HG03097 (cell line): ENCODE results near the gene PDZD2.
"Not testable (repeated sequence)": the region's sequence is repeated elsewhere in the genome, so short reads cannot be mapped to it uniquely, and the experiment has no call there.

Experiments
- ATAC-seq: cut with Tn5 transposase; IDR thresholded peaks from one replicate; pipeline ENCODE4 v1.9.1; 2021; ENCODE audit not compliant: unreplicated experiment, low FRiP score

PDZD2 gene

DNA sequence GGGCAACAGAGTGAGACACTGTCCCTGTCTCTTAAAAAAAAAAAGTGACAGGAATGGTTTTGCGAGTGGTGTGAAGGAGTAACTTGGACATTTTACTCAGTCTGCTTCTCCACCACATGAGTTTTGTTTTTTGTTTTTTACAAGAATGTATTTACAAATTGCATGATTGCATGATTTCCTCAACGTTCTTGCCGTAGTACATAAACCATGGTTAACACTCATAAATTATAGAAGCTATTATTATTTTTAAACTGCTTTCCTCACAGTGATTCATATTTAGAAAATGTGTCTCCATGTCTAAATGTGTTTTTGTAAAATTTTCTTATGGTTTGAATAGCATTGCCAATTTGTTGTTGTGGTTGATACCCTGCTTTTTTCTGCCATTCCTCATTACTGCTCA, 315.2 kb downstream of the PDZD2 start:
- no peak for ATAC-seq

DNA sequence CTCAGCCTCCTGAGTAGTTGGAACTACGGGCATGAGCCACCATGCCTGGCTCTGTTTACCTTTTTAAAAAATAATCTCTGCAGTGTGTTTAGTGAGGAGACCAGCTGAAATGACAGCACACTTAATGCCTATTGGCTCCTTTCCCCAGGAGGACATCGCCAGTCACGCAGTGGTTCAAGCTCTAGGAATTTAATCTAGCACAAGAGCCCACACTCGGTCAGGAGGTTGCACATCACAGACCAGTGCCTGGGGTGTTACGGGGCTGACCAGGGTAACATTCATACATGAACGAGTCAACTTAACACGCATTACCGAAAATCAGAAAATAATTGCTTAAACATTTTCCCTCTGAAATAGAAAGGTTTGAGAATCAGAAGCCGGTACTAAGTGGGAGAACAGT, 318.2 kb downstream of the PDZD2 start:
- no peak for ATAC-seq

DNA sequence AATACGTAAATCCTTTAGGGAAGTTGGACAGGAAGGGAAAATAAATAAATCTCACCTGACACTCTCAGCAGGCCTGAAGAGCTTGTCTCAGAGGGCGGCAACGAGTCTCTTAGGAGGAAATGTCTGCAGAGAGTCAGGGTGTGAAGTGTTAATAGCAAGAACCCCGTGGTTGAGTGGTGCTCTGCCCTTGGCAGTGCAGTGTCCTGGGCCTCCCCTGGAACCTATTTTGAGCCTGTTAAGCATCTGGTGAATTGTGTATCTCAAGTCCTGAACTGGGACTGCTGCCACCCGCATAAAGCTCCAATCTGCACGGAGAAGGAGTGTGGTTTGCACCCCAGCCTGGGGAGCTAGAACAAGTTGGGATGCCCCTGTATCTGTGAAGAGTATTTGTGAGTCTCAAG, 323.4 kb downstream of the PDZD2 start:
- no peak for ATAC-seq

DNA sequence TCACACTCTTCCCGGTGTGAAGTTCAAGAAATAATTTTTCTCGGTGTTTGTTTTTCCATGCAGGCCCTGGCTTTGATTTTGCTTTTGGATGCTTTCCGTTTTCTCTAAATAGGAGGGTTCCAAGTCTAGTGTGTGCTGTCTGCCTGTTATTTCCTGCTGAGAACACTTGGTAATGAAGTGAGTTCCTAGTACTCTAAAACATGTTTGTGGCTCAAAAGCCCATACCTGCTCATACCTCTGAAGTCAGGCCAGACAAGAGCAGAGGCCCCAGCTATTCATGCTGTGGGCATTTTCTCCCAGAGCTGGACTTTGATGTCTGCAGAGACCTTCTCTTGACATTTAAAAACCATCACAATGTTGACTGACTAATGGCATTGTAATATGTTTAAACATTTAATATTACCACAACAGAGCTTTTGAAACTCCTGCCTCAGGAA, 324.0 kb downstream of the PDZD2 start:
- ATAC-seq: no peak

DNA sequence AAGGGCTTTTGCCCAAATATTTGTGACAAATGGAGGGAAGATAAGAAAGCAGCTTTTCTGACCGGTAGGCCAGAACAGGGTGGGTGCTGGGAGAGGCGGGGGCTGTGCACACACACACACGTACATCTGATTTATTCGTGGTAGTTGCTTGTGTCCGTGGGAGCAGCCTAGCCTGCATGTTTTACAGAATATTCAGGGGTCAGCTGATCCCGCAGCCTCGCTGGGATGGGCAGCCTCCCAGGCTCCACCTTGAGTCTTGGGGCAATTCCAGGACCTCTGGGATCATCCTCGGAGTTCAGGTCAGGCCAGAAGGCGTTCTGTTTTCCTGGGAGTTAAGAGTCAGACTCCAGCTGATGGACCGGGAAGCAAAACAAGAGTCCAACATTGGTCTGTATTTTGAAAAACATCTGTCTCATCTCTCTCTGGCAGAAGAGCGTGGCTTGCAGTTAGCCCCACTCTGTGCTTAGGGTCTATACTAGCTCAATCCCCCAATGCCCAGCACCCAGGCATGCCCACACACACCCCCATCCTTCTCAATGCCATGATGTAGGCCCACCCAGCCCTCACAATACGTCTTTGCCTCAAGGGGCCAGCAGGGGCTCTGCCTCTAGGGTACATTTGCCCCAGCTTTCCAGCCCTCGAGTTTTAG, 324.6 kb downstream of the PDZD2 start:
- no peak for ATAC-seq

DNA sequence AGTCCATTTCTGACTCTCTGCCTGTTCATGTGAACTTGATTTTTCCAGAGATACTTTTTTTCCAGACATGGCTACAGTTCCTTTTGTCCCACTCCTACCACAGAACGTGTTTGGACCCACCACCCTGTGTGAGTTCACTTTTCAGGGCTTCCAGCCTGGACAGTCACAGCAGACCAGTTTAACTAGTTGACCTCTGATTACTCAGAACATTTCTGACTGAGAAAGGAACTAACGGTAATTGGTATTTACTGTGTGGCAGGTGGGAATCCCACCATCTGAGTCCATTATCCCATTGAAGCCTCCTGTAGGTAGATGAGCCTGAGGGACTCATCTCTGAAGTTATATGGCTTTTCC, 325.1 kb downstream of the PDZD2 start:
- no peak for ATAC-seq

DNA sequence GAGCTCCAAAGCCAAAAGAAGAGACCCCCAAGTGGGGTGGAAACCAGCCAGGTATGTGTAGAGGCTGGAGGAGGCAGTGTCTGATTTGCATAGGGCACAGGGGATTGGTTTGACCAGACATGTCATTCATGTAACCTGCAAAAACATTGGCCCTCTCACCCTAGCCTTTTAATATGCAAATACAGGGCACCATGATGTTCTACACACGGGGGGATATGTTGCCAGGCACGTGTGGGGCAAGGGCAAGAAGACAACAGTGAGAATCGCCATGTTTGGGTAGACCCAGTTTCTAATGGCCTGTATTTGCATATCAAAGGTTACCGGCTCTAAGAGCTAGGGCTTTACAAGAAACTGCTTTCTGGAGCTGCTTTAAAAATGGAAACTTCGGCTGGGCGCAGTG, 326.3 kb downstream of the PDZD2 start:
- ATAC-seq: no peak

DNA sequence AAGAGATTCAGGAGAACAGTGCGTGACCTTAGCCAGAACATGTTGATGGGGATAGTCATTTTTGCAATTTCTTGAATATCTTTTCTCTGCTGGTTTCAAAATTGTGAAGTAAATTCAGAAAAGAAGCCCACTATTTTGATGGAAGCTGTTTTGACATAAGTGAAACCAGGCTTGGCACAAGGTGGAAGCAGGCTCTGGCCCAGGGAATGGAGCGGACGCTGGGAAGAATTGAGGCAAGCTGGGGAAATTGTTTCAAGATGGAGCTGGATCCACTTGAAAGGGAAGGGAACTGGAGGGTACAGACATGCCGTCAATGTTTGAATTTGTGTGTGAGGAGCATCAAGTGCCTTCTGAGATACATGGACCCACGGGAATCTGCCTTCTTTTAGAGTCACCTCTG, 328.0 kb downstream of the PDZD2 start:
- no peak for ATAC-seq

DNA sequence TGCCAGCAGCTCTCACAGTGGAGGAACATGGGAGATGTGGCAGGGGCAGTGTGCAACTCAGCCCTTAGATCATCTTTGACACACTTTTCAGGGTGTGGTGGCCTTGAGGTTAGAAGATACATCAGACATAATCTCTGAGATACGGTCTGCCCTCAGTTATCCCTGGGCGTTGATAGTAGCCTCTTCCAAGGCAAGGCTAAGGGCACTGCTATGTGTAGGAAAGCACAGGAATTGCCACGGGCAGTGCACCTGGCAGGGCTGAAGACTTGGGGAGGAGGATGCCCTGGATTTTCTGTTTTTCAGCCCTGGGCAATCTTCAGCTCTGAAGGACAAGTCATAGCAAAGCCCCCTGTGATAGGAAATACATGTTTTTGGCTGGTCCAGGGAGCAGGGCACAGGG, 328.5 kb downstream of the PDZD2 start:
- no peak for ATAC-seq

DNA sequence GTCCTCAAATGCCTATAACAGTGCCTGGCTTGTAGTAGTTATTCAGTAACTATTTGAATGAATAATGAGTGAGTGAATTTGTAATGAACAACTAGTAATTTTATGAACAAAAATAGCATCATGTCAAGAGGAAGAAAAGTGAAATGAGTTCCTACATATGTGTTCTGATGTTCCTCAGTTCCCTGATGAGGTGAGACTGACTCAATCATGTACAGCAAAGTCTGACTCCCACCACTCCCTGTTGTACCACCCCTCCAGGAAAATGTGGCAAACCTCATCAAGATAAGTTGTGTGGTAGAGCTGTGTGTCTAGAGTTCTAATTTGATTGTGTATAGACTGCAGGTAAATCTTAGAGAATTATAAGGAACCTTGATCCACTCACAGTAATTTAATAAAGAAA, 333.6 kb downstream of the PDZD2 start:
- no peak for ATAC-seq

DNA sequence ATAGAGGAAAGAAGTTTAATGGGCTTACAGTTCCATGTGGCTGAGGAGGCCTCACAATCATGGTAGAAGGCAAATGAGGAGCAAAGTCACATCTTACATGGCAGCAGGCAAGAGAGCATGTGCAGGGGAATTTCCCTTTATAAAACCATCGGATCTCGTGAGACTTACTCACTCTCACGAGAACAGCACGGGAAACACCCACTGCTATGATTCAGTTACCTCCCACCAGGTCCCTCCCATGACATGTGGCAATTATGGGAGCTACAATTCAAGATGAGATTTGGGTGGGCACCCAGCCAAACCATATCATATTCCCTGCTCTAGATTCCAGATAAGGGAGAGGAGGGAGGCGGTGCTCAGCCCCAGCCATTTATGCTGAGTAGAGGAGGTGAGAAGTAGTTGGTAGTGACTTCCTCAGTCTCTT, 336.3 kb downstream of the PDZD2 start:
- not testable (repeated sequence) for ATAC-seq

DNA sequence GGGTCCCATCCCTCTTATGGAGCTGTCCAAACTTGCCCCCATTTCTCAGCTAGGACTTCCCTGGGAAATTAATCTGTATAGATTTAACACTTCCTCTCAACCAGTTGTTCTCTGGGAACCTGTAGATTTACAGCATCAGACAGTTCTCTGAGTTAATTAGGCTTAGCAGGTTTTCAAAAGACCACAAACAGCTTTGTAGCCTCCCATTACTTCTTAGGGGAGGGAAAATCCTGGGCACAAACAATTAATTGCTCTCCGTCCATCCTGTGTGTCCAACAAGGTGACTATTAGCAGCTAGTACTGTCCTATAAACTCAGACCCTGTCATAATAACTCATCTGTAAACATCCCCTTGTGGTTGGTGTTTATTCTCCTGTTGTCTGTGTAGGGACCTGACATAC, 337.2 kb downstream of the PDZD2 start:
- no peak for ATAC-seq

DNA sequence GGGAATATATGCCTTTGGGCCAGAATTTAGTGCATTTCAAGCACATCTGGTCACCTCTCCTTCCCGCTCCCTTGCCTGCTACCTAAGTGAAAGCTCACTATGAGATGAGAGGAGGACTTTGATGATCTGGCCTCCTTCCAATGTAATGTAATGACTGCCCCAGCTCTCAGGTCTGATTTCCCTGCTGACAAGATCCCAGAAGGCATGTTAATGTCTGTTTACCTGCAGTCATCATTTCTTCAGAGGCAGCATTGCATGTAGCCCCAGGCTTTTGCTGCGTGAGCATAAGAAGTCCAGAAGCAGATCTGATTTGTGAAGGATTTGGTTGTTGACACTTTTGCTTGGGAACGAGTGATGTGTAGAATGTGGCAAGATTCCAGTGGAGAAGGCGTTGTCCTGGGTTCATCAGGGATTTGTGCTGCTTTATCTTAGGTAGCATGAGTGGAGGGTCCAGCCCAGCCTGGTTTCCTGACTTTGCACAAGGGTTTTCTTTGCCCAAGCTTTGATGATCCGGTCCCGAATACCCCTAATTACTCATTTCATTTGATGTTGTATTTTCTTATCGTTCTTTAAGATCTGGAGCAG, 342.5 kb downstream of the PDZD2 start:
- ATAC-seq: no peak

DNA sequence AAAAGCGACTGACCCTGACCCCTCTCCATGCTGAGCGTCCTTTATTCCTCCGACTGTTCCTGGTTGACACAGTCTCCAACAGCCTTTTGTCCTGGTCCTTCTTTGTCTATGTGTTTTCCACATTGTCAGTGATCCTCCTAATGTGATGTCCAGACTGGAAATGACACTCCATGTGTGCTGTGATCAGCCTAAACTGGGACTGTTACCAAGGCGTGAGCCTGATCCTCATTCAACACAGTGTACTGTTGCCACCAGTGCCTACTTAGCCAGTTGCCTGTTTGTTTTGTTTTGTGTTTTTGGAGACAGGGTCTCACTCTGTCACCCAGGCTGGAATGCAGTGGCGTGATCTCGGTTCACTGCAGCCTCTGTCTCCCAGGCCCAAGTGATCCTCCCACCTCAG, 343.1 kb downstream of the PDZD2 start:
- no peak for ATAC-seq

DNA sequence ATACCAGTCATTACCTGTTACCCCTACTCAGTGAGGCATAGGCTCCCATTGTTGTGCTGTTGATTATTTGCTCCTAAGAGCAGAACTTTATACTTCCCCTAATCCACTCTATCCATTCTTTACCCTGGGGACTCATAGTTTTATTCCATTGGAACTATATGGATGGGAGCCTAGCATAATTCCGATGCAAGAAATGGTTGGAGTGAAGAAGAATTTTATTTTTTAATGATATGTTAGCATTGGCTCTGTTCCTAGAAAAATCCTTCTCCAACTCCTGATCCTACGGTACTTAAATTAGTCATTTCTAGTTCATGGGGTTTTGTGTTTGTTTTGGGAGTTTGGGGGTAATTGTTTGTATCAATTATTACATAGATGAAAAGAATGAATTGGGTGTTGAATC, 343.7 kb downstream of the PDZD2 start:
- no peak for ATAC-seq

DNA sequence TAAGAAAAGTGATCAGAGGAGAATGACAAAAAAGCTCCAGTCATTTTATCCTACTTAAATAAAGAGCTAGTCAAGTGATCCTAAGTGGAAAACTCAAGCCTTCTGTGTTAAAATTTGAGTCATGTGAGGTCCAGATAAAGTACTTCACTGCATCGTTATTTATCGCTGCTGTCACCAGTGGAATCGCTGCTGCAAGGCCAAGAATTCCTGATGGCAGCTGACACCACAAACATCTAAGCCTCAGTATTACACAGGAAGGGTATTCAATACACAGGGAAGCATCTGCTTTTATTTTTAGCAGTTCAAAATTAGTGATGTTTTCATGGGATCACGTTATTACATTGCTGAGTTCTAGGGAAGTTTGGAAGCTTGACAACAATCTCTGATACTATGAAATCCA, 344.9 kb downstream of the PDZD2 start:
- ATAC-seq: no peak

DNA sequence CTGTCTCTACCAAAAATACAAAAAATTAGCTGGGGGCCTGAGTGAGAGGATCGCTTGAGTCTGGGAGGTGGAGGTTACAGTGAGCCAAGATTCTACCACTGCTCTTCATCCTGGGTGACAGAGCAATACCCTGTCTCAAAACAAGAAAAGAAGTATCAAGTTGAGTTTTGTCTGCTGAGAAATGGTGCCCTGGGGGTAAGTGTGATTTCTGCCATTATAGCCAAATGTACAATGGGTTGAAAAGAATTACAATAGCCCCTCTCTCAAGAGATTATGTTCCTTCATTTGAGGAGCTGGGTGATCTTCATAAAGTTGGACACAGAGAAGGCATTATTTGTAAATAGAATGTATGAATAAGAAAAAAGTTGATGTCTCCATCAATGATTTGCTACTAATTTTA, 345.8 kb downstream of the PDZD2 start:
- no peak for ATAC-seq

DNA sequence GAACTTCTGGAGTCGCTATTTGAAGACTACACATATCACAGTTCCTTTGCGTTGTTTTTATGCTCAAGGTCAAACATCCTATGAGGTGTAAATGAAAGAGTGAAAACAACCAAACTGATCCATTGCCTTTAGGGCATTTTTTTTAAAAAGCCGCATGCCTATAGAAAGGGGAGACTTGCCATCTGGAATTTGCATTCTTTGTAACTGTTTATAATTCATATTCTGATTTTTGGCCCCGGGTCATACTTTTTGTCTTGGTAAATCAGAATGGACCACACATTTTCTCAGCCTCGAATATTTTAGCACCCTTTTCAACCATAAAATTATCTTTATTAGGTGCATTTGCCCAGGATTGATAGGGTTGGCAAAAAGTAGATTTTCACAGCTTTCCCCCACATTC, 347.2 kb downstream of the PDZD2 start:
- no peak for ATAC-seq

DNA sequence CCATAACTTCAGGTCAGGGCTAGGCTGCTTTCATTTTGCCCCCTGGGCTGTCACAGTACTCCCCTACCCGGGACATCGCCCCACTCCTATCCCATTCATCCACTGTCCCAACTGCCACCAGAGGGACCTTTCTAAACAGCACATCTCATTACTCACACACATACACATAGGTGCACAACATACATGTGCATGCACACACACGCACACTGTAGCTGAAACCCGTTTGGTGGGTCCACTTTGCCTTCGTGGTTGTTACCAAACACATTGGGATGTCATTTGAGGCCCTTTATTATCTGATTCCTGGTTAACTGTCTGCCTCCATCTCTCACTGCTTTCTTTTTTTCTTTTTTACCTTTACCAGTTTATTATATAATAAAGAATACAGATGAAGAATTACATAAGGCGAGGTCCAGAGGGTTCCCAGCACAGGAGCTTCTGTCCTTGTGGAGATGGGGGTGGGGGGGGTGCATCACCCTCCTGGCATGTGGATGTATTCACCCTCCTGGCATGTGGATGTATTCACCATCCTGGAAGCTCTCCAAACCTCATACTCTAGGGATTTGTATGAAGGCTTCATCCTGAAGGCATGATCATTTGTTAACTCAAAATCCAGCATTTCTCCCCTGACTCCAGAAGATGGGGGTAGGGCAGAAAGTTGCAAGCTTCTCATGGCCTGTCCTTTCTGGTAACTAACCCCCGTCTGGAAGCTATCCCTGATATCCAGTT, 349.2 kb downstream of the PDZD2 start:
- no peak for ATAC-seq

DNA sequence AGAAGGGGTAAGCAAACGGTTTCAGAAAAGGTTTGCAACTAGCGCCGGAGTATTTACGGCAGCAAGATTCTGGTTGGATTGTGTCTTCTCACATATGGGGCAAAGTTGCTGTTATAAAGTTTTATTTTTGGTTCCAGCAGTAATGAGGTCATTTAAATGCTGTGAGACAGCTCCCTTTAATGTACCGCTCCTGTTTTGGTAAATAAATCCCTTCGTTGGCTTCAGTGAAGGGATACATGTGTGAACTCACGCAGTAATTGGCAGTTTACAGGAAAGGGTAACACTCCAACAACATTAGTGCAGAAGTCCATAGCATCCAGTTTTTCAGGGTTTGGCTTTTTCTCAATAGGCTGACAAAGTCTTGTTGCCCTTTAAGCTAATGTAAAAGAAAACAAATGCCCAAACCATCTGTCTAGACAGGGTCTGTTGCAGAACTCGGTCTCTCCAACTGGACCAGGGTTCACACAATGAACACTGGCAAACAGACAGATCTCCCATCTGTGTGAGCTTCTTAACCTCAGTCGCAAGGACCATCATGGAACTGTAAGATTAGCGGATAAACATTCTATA, 351.2 kb downstream of the PDZD2 start:
- ATAC-seq: no peak

DNA sequence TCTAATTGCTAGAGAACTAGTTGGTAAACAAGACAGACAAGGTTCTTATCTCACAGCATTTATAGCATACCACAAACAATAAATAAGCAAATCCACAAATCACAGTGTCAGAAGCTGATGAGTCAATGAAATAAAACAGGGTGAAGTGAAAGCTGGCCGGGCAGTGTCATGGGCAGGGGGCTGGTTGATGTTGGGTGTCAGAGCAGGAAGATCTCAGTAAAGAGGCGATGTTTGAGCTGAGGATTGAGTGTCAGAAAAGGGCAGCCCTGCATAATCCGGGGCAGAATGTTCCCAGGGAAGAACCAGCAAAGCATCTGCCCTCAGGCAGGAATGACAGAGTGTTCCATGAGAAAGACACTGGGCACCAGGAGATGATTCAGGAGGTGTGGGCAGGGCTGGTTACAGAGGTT, 351.8 kb downstream of the PDZD2 start:
- no peak for ATAC-seq

DNA sequence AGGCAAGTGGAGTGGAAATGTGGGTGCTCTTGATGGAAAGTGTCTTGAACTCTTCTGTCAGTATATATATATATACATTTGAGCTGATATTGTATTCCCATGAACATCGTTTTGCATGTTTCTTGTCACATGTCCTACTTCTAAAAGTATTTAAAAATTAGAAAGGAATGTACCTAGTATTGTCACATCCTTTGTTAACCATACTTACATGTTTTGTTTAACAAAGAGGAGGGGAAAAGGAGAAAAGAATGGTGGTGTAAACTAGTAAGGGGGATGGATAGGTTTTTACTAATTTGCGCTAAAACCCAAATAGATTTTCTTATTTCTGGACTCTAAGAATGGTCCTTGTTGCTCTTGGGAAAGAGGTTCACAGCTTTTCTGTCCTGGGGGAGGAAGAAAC, 353.4 kb downstream of the PDZD2 start:
- ATAC-seq: no peak
